Stimulated activated CD8-positive, alpha-beta memory T cell treated with anti-CD3 and anti-CD28 coated beads, Interleukin-7, amount 100 ng/mL, for 24 hours (primary cell): ENCODE data around the gene ZMIZ1.

ENCODE experiments used
- DNase-seq: peaks from one replicate; pipeline ENCODE4 v3.0.0-alpha.2; 2020; ENCODE audit warnings: low read depth

ZMIZ1 gene

GRCh38 chr10:79153745-79154144 lies 85.0 kb downstream of the ZMIZ1 start:
- DNase-seq = no peak

GRCh38 chr10:79155301-79156081 lies 86.7 kb downstream of the ZMIZ1 start:
- no peak for DNase-seq

GRCh38 chr10:79156334-79157274 lies 87.8 kb downstream of the ZMIZ1 start:
- DNase-seq = no peak

GRCh38 chr10:79158004-79158340 lies 89.2 kb downstream of the ZMIZ1 start:
- DNase-seq = no peak

- DNase-seq = no peak
These were observed 89.8 kb downstream of the ZMIZ1 start for GRCh38 chr10:79158402-79159097.

GRCh38 chr10:79159141-79159651 lies 90.4 kb downstream of the ZMIZ1 start:
- no peak for DNase-seq

- DNase-seq = no peak
These were observed 91.0 kb downstream of the ZMIZ1 start for GRCh38 chr10:79159785-79160184.

GRCh38 chr10:79160191-79160590 lies 91.4 kb downstream of the ZMIZ1 start:
- no peak for DNase-seq

- no peak for DNase-seq
These were observed 92.8 kb downstream of the ZMIZ1 start for GRCh38 chr10:79161557-79161956.

GRCh38 chr10:79162022-79162421 lies 93.3 kb downstream of the ZMIZ1 start:
- DNase-seq = no peak

- DNase-seq = no peak
These were observed 94.3 kb downstream of the ZMIZ1 start for GRCh38 chr10:79162861-79163665.

- DNase-seq = no peak
These were observed 94.9 kb downstream of the ZMIZ1 start for GRCh38 chr10:79163666-79163975.

- DNase-seq = no peak
These were observed 95.3 kb downstream of the ZMIZ1 start for GRCh38 chr10:79164075-79164474.

GRCh38 chr10:79165070-79165778 lies 96.5 kb downstream of the ZMIZ1 start:
- no peak for DNase-seq

GRCh38 chr10:79166312-79166721 lies 97.6 kb downstream of the ZMIZ1 start:
- DNase-seq = no peak

- DNase-seq = no peak
These were observed 98.0 kb downstream of the ZMIZ1 start for GRCh38 chr10:79166741-79167140.

GRCh38 chr10:79167537-79167936 lies 98.8 kb downstream of the ZMIZ1 start:
- DNase-seq = no peak

- DNase-seq = no peak
These were observed 99.4 kb downstream of the ZMIZ1 start for GRCh38 chr10:79168210-79168609.

GRCh38 chr10:79170226-79170752 lies 101.5 kb downstream of the ZMIZ1 start:
- no peak for DNase-seq

GRCh38 chr10:79170993-79171392 lies 102.2 kb downstream of the ZMIZ1 start:
- no peak for DNase-seq

GRCh38 chr10:79171504-79171903 lies 102.7 kb downstream of the ZMIZ1 start:
- no peak for DNase-seq
